Fibroblast of mammary gland (primary cell): ENCODE results near the gene MESP2.

ENCODE experiments used
- DNase-seq: peaks from one replicate; pipeline ENCODE4 v3.0.0-alpha.2; 2010; ENCODE audit warnings: low read depth
- H3K4me3 ChIP-seq: 2 replicates; pipeline ENCODE4 v1.5.1; 2011; ENCODE audit warnings: low read depth, mild to moderate bottlenecking, low read length, moderate library complexity; ENCODE audit not compliant: control insufficient read depth
- TF ChIP-seq, protein P1 (sequence below): conservative IDR thresholded peaks from 2 replicates; pipeline ENCODE4 v1.5.1; 2011; ENCODE audit warnings: low read depth, low read length, inconsistent platforms; ENCODE audit not compliant: control insufficient read depth, insufficient read depth

The MESP2 gene

DNA sequence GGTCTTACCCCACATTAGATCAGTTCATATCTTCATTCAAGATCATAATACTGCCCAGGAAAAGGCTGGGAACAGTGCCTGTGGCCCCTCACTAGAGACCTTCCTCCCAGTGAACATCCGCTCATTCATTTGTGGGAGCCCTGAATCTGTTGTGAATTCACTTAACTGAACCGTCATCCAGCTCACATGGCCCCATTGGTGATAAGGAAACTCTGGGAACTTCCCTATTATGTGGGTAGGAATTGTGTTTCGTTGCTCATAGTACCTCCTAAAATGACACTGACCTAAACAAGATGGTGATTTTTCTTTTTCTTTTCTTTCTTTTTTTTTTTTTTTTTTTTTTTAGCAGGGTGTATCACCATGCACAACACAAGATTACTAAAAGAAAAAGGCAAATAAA is 6.8 kb upstream of the MESP2 start:
- no peak for DNase-seq
- no peak overlapping the region for H3K4me3 ChIP-seq
- TF ChIP-seq, protein P1, sequence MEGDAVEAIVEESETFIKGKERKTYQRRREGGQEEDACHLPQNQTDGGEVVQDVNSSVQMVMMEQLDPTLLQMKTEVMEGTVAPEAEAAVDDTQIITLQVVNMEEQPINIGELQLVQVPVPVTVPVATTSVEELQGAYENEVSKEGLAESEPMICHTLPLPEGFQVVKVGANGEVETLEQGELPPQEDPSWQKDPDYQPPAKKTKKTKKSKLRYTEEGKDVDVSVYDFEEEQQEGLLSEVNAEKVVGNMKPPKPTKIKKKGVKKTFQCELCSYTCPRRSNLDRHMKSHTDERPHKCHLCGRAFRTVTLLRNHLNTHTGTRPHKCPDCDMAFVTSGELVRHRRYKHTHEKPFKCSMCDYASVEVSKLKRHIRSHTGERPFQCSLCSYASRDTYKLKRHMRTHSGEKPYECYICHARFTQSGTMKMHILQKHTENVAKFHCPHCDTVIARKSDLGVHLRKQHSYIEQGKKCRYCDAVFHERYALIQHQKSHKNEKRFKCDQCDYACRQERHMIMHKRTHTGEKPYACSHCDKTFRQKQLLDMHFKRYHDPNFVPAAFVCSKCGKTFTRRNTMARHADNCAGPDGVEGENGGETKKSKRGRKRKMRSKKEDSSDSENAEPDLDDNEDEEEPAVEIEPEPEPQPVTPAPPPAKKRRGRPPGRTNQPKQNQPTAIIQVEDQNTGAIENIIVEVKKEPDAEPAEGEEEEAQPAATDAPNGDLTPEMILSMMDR, result no peak

DNA sequence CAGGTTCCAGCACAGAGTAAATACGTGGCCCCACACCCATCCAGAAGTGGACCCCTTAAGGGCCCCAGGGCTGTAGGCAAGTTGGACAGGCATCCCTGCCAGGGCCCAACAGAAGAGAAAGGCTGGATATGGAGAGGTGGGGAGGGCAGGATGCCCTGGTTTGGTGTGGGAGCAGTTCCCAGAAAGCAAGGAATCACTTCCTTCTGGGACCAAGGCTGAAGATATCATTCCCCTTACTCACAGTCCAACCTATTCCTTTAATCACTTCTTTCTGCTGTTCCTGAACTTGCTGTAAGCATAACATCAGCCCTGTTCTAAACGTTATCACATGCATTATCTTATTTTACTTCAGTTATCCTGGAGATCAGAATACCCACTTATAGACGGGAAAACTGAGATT is 6.1 kb upstream of the MESP2 start:
- DNase-seq, result peak; percentile 43
- TF ChIP-seq, protein P1, result no peak
- no peak overlapping the region for H3K4me3 ChIP-seq

DNA sequence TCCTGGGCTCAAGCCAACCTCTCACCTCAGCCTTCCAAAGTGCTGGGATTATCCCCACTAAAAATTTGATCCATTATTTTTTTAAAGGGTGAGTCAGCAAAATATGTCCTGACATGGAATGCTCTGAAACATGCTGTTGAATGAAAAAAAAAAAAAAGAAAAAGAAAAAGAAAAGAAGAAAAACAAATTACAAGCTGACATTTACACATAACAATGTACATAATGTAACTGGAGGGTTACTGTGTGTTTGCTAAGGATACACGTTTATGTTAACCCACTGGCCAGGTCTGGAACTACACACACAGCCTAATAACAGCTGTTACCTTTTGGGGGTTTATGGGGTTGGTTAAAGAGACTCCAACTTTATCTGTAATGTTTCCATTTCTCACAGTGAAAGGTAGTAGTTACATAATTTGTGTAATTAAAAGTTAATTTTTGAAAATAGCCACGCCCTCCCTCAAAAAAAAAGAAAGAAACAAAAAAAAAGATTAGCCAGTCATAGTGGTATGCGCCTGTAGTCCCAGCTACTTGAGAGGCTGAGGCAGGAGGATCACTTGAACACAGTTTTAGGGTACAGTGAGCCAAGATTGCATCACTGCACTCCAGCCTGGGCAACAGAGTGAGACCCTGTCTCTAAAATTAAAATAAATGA is 3.1 kb upstream of the MESP2 start:
- no peak for DNase-seq
- H3K4me3 ChIP-seq, result no peak overlapping the region
- TF ChIP-seq, protein P1, result peak; percentile 23

DNA sequence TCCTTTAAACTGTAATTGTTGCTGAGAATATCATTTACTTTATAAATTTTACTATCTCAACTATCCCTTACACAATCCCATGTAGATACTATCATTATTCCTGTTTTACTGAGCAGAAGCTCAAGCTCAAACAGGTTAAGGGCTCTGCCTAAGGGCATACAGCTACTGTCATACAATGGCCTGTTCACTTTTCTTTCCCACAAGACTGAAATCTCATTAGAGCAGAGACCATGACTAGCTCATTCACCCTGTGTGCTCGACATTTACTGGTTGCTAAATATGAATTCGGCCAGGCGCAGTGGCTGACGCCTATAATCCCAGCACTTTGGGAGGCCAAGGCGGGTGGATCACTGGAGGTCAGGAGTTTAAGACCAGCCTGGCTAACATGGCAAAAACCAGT is 1.6 kb upstream of the MESP2 start:
- no peak for DNase-seq
- no peak overlapping the region for H3K4me3 ChIP-seq
- TF ChIP-seq, protein P1, result no peak

DNA sequence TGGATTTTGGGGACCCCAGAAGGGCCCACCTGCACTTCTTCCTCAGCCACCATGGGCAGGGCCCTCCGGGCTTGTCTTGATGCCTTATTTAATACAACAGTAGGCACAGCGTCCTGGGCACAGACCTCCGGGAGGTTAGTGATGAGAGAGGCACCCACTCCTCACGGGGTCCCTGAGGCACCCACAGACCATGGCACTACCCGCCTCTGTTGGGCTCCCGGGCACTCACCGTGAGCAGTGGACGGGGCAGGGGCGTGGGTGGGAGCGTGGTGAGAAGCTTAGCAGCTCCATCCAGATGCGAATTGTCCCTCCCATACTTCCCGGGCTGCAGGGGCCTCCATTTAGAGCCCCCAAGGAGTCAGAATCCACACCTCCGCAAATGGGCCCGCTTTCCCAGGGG is 317 bp upstream of the MESP2 start:
- TF ChIP-seq, protein P1, result no peak
- no peak overlapping the region for H3K4me3 ChIP-seq
- DNase-seq, result no peak

DNA sequence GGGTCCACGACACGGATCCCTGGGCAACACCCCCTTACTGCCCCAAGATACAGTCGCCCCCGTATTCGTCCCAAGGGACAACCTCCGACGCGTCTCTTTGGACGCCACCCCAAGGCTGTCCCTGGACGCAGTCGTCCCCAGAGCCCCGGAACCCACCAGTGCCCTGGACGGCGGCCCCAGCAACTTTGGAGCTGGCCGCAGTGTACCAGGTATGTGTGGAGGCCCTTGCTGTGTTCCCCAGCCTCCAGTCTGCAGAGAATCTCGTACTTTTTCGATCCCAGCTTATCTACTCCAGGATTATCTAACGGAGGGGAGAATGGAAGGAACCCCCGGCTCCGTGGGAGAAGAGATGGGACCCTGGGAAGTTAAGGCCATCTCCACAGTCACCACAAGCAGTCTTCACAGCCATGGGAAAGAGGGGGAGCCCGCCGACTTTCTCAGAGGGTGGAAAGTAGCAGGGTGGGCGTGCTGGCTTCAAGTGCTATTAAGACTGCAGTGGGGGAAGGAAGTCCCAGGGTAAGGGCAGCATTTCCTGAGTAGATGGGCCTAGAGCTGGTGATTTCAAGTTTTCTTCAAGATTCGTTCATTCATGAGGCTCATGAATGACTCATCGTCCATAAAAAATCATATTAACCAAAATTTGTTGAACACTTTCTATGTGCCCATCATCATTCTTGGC is 1.1 kb downstream of the MESP2 start:
- no peak overlapping the region for H3K4me3 ChIP-seq
- DNase-seq, result no peak
- TF ChIP-seq, protein P1, result no peak
